A549 (cell line): ENCODE results near the gene TRAF1. TPM values are rescaled to one million over a fixed set of nuclear protein-coding genes. Genes with fewer than 3 reads are reported as not detected.

ENCODE experiments used
- ATAC-seq, 2 experiments: fragments of 200-7000 bp in 1 of 2; fragments of >200 bp in 1 of 2; cut with Nextera tagmentation in 1 of 2; cut with Tn5 transposase in 1 of 2; 3 replicates each; pipeline versions ENCODE4 v1.8.0 to v1.9.1; 2018 to 2020; ENCODE audit warnings: mild to moderate bottlenecking in 1 of 2, moderate library complexity in 1 of 2
- CTCF ChIA-PET: fragments of 300-600 bp; sonication (Branson Sonifier 250); formaldehyde crosslinking; extraction: SDS; loops from one replicate; lab custom pipeline; 2021; ENCODE audit warnings: antibody characterized with exemption, inconsistent platforms; lab: Yijun Ruan, JAX
- POLR2A ChIA-PET: fragments of 350-600 bp; formaldehyde crosslinking; extraction: SDS; loops from one replicate; lab custom pipeline; 2021; ENCODE audit warnings: antibody characterized with exemption, inconsistent platforms; lab: Yijun Ruan, JAX
- DNase-seq, 2 experiments: peaks; one replicate each; pipeline versions ENCODE4 v3.0.0 to v3.0.0-alpha.2; 2011 to 2016; ENCODE audit warnings: low read depth in 1 of 2, low spot score in 1 of 2
- FAIRE-seq: peaks from 2 replicates; lab custom pipeline; 2011; peaks lifted over from hg19 to GRCh38; lab: Jason Lieb, UNC
- H3K27ac ChIP-seq, 2 experiments: fragments of >200 bp; sonication (Bioruptor Twin); formaldehyde crosslinking; 3 replicates each; pipeline ENCODE4 v1.5.1; 2016 to 2017
- H3K4me1 ChIP-seq: fragments of >200 bp; sonication (Bioruptor Twin); formaldehyde crosslinking; 3 replicates; pipeline ENCODE4 v1.6.1; 2016
- H3K4me2 ChIP-seq: fragments of >200 bp; sonication (Bioruptor Twin); formaldehyde crosslinking; 3 replicates; pipeline ENCODE4 v1.6.1; 2016
- H3K4me3 ChIP-seq: fragments of >200 bp; sonication (Bioruptor Twin); formaldehyde crosslinking; 3 replicates; pipeline ENCODE4 v1.5.1; 2016
- H3K9me3 ChIP-seq: fragments of >200 bp; sonication (Bioruptor Twin); formaldehyde crosslinking; 3 replicates; pipeline ENCODE4 v1.6.1; 2016
- ATOH8 ChIP-seq: fragments of 250-450 bp; sonication (Bioruptor Pico); IDR thresholded peaks from 2 replicates; pipeline ENCODE4 v1.5.0; 2020; ENCODE audit warnings: low read depth, mild to moderate bottlenecking, moderate library complexity
- CHD2 ChIP-seq: fragments of 150-350 bp; IDR thresholded peaks from 2 replicates; pipeline ENCODE4 v1.6.1; 2014; ENCODE audit warnings: low read length; ENCODE audit not compliant: partially characterized antibody
- EP300 ChIP-seq, 2 experiments: fragments of >200 bp; sonication (Bioruptor Twin); formaldehyde crosslinking; IDR thresholded peaks; 2 replicates in 1 of 2; 3 replicates in 1 of 2; pipeline ENCODE4 v1.6.1; 2016 to 2017
- ESRRA ChIP-seq: fragments of 150-350 bp; IDR thresholded peaks from 2 replicates; pipeline ENCODE4 v1.6.1; 2014; ENCODE audit warnings: mild to moderate bottlenecking, low read length, borderline replicate concordance
- FOXS1 ChIP-seq: fragments of 250-450 bp; sonication (Bioruptor Pico); IDR thresholded peaks from 2 replicates; pipeline ENCODE4 v1.5.0; 2020; ENCODE audit warnings: mild to moderate bottlenecking, moderate library complexity
- HEYL ChIP-seq: fragments of 250-450 bp; sonication (Bioruptor Pico); IDR thresholded peaks from 2 replicates; pipeline ENCODE4 v1.8.0; 2021; ENCODE audit warnings: mild to moderate bottlenecking, moderate library complexity
- HOXB13 ChIP-seq: fragments of 250-450 bp; sonication (Bioruptor Pico); IDR thresholded peaks from 2 replicates; pipeline ENCODE4 v1.5.0; 2020; ENCODE audit warnings: low read depth, mild to moderate bottlenecking, moderate library complexity
- KDM1A ChIP-seq: fragments of 200-600 bp; sonication (generic); IDR thresholded peaks from 2 replicates; pipeline ENCODE4 v1.6.1; 2016; ENCODE audit warnings: low read depth, mild to moderate bottlenecking
- NFE2L2 ChIP-seq: fragments of 150-350 bp; conservative IDR thresholded peaks from 2 replicates; pipeline ENCODE4 v1.6.1; 2014; ENCODE audit warnings: low read length
- NR3C1 ChIP-seq: fragments of >200 bp; sonication (Bioruptor Twin); formaldehyde crosslinking; IDR thresholded peaks from 3 replicates; pipeline ENCODE4 v1.6.1; 2017
- PBX3 ChIP-seq: IDR thresholded peaks from 2 replicates; pipeline ENCODE4 v1.6.1; 2012
- PHF8 ChIP-seq: fragments of 200-600 bp; sonication (generic); IDR thresholded peaks from 2 replicates; pipeline ENCODE4 v1.6.1; 2016; ENCODE audit warnings: low read depth, mild to moderate bottlenecking, antibody characterized with exemption, moderate library complexity, borderline replicate concordance
- POLR2AphosphoS2 ChIP-seq: conservative IDR thresholded peaks from 2 replicates; pipeline ENCODE4 v1.6.1; 2012; ENCODE audit warnings: low read length, improper control_type of control experiment, inconsistent platforms
- RAD21 ChIP-seq, 2 experiments: fragments of >200 bp in 1 of 2; sonication (Bioruptor Twin) in 1 of 2; formaldehyde crosslinking in 1 of 2; IDR thresholded peaks in 1 of 2; conservative IDR thresholded peaks in 1 of 2; 2 replicates in 1 of 2; 3 replicates in 1 of 2; pipeline ENCODE4 v1.6.1; 2012 to 2018; ENCODE audit warnings: inconsistent platforms in 1 of 2
- SMC3 ChIP-seq: fragments of >200 bp; sonication (Bioruptor Twin); formaldehyde crosslinking; IDR thresholded peaks from 3 replicates; pipeline ENCODE4 v1.6.1; 2018; ENCODE audit warnings: inconsistent platforms
- SREBF2 ChIP-seq: fragments of 450-650 bp; IDR thresholded peaks from 2 replicates; pipeline ENCODE4 v1.6.1; 2014; ENCODE audit warnings: mild to moderate bottlenecking, moderate library complexity
- ZC3H11A ChIP-seq: fragments of 450-650 bp; IDR thresholded peaks from 2 replicates; pipeline ENCODE4 v1.6.1; 2014; ENCODE audit warnings: antibody characterized with exemption, mild to moderate bottlenecking
- ZSCAN20 ChIP-seq: fragments of 250-450 bp; sonication (Bioruptor Pico); IDR thresholded peaks from 2 replicates; pipeline ENCODE4 v1.8.0; 2022; ENCODE audit warnings: mild to moderate bottlenecking, moderate library complexity
- WGBS: methylation state at CpG from one replicate; pipeline ENCODE4 v1.1.6; 2017; ENCODE audit errors: missing lambda C conversion rate; 5-methylcytosine and 5-hydroxymethylcytosine counted together
- polyA plus RNA-seq, 4 experiments: library from polyadenylated mRNA; depleted of rRNA in 3 of 4; stranded (reverse); fragments of >200 nt; fragmentation: RNase III in 1 of 4; extraction: RNeasy Plus Mini Kit Qiagen cat#74134 plus additional on column Dnase treatment in 1 of 4; gene quantifications; 2 replicates in 3 of 4; 3 replicates in 1 of 4; pipeline ENCODE4 v1.2.3, GENCODE V29; 2011 to 2017
- TF ChIP-seq, protein P1 (sequence below): fragments of >200 bp; sonication (Bioruptor Twin); formaldehyde crosslinking; IDR thresholded peaks from 3 replicates; pipeline ENCODE4 v1.6.1; 2016
- TF ChIP-seq, protein P2 (sequence below): fragments of >200 bp; sonication (Bioruptor Twin); formaldehyde crosslinking; IDR thresholded peaks from 2 replicates; pipeline ENCODE4 v1.6.1; 2016
- TF ChIP-seq, protein P3 (sequence below): IDR thresholded peaks from 2 replicates; pipeline ENCODE4 v1.6.1; 2012; ENCODE audit warnings: low read depth, borderline replicate concordance
- TF ChIP-seq, protein P4 (sequence below): IDR thresholded peaks from 2 replicates; pipeline ENCODE4 v1.6.1; 2012
- TF ChIP-seq, protein P5 (sequence below): fragments of 250-450 bp; sonication (Bioruptor Pico); IDR thresholded peaks from 2 replicates; pipeline ENCODE4 v1.5.0; 2021; ENCODE audit warnings: mild to moderate bottlenecking, moderate library complexity, borderline replicate concordance
- TF ChIP-seq, protein P6 (sequence below): fragments of 200-600 bp; sonication (generic); IDR thresholded peaks from 2 replicates; pipeline ENCODE4 v1.6.1; 2016; ENCODE audit warnings: antibody characterized with exemption, mild to moderate bottlenecking, moderate library complexity

The TRAF1 gene
- polyA plus RNA-seq, 2 of the 4 experiments (the other 2 are of a cell fraction), result 2.0 to 3.4 TPM

- H3K4me3 ChIP-seq, result no peak overlapping the region
- no peak overlapping the region for H3K27ac ChIP-seq
- POLR2A ChIA-PET, result interaction anchor here (0.6 kb wide), 1 partner anchor 65 kb away, joined by 10 read pairs; no protein-coding TSS in a partner anchor
- 73% methylated on average over 8 of the region's 8 CpGs for WGBS
- no peak for ATAC-seq
- DNase-seq, result no peak
- H3K4me1 ChIP-seq, result peaks cover 15% of the 10 kb centered on the region
- no peak for FAIRE-seq
- TF ChIP-seq RAD21 (conservative IDR thresholded peaks at IDR 0.05 in 1 of 2, IDR thresholded peaks at IDR 0.05 in 1 of 2) (no peak), HEYL (no peak), PBX3 (no peak), ZSCAN20 (no peak), POLR2AphosphoS2 (no peak), NFE2L2 (no peak), EP300 (IDR thresholded peaks at IDR 0.05) (no peak), SREBF2 (no peak), ESRRA (no peak), HOXB13 (CRISPR knock-in tag) (no peak), NR3C1 (no peak), KDM1A (no peak), FOXS1 (CRISPR knock-in tag) (no peak), ATOH8 (CRISPR knock-in tag) (no peak)
- TF ChIP-seq, protein P1, sequence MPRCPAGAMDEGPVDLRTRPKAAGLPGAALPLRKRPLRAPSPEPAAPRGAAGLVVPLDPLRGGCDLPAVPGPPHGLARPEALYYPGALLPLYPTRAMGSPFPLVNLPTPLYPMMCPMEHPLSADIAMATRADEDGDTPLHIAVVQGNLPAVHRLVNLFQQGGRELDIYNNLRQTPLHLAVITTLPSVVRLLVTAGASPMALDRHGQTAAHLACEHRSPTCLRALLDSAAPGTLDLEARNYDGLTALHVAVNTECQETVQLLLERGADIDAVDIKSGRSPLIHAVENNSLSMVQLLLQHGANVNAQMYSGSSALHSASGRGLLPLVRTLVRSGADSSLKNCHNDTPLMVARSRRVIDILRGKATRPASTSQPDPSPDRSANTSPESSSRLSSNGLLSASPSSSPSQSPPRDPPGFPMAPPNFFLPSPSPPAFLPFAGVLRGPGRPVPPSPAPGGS, result no peak
- TF ChIP-seq, protein P2, sequence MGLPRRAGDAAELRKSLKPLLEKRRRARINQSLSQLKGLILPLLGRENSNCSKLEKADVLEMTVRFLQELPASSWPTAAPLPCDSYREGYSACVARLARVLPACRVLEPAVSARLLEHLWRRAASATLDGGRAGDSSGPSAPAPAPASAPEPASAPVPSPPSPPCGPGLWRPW, result no peak
- TF ChIP-seq, protein P3, sequence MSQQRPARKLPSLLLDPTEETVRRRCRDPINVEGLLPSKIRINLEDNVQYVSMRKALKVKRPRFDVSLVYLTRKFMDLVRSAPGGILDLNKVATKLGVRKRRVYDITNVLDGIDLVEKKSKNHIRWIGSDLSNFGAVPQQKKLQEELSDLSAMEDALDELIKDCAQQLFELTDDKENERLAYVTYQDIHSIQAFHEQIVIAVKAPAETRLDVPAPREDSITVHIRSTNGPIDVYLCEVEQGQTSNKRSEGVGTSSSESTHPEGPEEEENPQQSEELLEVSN, result no peak
- TF ChIP-seq, all 56 proteins: peak for 0
- CTCF ChIA-PET, result interaction anchor here (1.2 to 10.4 kb wide), 2 partner anchors 15 to 40 kb away, joined by 4 to 66 read pairs; no protein-coding TSS in a partner anchor
- no peaks in the 10 kb centered on the region for H3K9me3 ChIP-seq
- H3K4me2 ChIP-seq, result no peak overlapping the region
These were observed 4.9 kb downstream of the TRAF1 start for GRCh38 chr9:120921661-120922181.

DNA sequence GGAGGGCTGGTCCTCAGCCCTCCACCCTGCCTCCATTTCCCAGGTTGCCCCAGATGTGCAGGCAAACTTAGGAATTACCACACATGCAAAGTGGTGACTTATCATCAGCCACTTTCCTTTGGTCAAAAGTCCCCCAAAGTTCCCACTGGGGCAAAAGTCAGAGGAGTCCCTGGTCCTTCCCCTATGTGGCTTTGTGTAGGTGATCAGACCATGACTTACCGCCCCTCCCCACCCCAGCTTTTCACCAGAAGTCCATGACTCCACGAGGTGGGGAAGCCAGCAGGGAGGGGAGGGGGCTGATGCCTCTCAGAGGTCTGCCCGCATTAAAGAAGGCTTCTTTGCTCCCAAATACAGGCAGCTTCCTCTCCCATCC lies 5.8 kb downstream of the TRAF1 start:
- DNase-seq (no peak), FAIRE-seq (no peak), ATAC-seq (no peak)
- Histone ChIP-seq H3K27ac (no peak overlapping the region), H3K9me3 (no peaks in the 10 kb centered on the region), H3K4me1 (peaks cover 6% of the 10 kb centered on the region), H3K4me3 (no peak overlapping the region), H3K4me2 (no peak overlapping the region)
- 100% methylated on average over 1 of the region's 3 CpGs for WGBS
- ChIA-PET CTCF (interaction anchor here (1.2 to 10.4 kb wide), 2 partner anchors 16 to 41 kb away, joined by 4 to 66 read pairs; no protein-coding TSS in a partner anchor), POLR2A (interaction anchor here (1.8 kb wide), 1 partner anchor 8 kb away, joined by 7 read pairs; no protein-coding TSS in a partner anchor)
- TF ChIP-seq CHD2 (no peak), SMC3 (no peak), PBX3 (no peak), NR3C1 (no peak), SREBF2 (no peak), PHF8 (no peak), ZC3H11A (no peak), ZSCAN20 (no peak), EP300 (IDR thresholded peaks at IDR 0.05) (no peak)
- TF ChIP-seq, protein P2, result no peak
- TF ChIP-seq, protein P4, sequence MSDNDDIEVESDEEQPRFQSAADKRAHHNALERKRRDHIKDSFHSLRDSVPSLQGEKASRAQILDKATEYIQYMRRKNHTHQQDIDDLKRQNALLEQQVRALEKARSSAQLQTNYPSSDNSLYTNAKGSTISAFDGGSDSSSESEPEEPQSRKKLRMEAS, result no peak
- TF ChIP-seq, protein P5, sequence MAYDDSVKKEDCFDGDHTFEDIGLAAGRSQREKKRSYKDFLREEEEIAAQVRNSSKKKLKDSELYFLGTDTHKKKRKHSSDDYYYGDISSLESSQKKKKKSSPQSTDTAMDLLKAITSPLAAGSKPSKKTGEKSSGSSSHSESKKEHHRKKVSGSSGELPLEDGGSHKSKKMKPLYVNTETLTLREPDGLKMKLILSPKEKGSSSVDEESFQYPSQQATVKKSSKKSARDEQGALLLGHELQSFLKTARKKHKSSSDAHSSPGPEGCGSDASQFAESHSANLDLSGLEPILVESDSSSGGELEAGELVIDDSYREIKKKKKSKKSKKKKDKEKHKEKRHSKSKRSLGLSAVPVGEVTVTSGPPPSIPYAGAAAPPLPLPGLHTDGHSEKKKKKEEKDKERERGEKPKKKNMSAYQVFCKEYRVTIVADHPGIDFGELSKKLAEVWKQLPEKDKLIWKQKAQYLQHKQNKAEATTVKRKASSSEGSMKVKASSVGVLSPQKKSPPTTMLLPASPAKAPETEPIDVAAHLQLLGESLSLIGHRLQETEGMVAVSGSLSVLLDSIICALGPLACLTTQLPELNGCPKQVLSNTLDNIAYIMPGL (CRISPR knock-in tag), result no peak
- TF ChIP-seq, protein P6, sequence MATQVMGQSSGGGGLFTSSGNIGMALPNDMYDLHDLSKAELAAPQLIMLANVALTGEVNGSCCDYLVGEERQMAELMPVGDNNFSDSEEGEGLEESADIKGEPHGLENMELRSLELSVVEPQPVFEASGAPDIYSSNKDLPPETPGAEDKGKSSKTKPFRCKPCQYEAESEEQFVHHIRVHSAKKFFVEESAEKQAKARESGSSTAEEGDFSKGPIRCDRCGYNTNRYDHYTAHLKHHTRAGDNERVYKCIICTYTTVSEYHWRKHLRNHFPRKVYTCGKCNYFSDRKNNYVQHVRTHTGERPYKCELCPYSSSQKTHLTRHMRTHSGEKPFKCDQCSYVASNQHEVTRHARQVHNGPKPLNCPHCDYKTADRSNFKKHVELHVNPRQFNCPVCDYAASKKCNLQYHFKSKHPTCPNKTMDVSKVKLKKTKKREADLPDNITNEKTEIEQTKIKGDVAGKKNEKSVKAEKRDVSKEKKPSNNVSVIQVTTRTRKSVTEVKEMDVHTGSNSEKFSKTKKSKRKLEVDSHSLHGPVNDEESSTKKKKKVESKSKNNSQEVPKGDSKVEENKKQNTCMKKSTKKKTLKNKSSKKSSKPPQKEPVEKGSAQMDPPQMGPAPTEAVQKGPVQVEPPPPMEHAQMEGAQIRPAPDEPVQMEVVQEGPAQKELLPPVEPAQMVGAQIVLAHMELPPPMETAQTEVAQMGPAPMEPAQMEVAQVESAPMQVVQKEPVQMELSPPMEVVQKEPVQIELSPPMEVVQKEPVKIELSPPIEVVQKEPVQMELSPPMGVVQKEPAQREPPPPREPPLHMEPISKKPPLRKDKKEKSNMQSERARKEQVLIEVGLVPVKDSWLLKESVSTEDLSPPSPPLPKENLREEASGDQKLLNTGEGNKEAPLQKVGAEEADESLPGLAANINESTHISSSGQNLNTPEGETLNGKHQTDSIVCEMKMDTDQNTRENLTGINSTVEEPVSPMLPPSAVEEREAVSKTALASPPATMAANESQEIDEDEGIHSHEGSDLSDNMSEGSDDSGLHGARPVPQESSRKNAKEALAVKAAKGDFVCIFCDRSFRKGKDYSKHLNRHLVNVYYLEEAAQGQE, result no peak
